ENCODE measurements around the gene TBC1D13. TPM values are rescaled to one million over a fixed set of nuclear protein-coding genes. Genes with fewer than 3 reads are reported as not detected.

Gene TBC1D13
- polyA plus RNA-seq, 1 donor = 31.7 TPM

GRCh38 chr9:128819716-128820664 is 32.9 kb downstream of the TBC1D13 start:
- no CpG with 5 or more reads among the region's 18 CpGs for WGBS (ENCODE audit: insufficient coverage, low lambda C conversion rate)
- Histone ChIP-seq H3K27me3 (ENCODE audit: control insufficient read depth, insufficient read depth, low read length) (no peaks in the 10 kb centered on the region), H3K9me3 (ENCODE audit: control insufficient read depth, low read depth, low read length) (peaks cover 6% of the 10 kb centered on the region), H3K4me1 (ENCODE audit: control insufficient read depth, insufficient read depth, low read length) (peaks cover 10% of the 10 kb centered on the region), H3K27ac (ENCODE audit: low read length) (no peak overlapping the region), H3K36me3 (ENCODE audit: control insufficient read depth, insufficient read depth, low read length) (peaks cover 40% of the 10 kb centered on the region), H3K4me3 (ENCODE audit: low read length) (no peak overlapping the region)
- DNase-seq = peak in 1 of 2 donors; percentile 32

GRCh38 chr9:128820665-128821583 is 33.9 kb downstream of the TBC1D13 start:
- Histone ChIP-seq H3K9me3 (ENCODE audit: control insufficient read depth, low read depth, low read length) (peaks cover 6% of the 10 kb centered on the region), H3K27me3 (ENCODE audit: control insufficient read depth, insufficient read depth, low read length) (no peaks in the 10 kb centered on the region), H3K4me1 (ENCODE audit: control insufficient read depth, insufficient read depth, low read length) (peaks cover 10% of the 10 kb centered on the region), H3K36me3 (ENCODE audit: control insufficient read depth, insufficient read depth, low read length) (peaks cover 45% of the 10 kb centered on the region), H3K27ac (ENCODE audit: low read length) (no peak overlapping the region), H3K4me3 (ENCODE audit: low read length) (no peak overlapping the region)
- no peak for DNase-seq
- 87% methylated on average over 3 of the region's 24 CpGs for WGBS (ENCODE audit: insufficient coverage, low lambda C conversion rate)

DNA sequence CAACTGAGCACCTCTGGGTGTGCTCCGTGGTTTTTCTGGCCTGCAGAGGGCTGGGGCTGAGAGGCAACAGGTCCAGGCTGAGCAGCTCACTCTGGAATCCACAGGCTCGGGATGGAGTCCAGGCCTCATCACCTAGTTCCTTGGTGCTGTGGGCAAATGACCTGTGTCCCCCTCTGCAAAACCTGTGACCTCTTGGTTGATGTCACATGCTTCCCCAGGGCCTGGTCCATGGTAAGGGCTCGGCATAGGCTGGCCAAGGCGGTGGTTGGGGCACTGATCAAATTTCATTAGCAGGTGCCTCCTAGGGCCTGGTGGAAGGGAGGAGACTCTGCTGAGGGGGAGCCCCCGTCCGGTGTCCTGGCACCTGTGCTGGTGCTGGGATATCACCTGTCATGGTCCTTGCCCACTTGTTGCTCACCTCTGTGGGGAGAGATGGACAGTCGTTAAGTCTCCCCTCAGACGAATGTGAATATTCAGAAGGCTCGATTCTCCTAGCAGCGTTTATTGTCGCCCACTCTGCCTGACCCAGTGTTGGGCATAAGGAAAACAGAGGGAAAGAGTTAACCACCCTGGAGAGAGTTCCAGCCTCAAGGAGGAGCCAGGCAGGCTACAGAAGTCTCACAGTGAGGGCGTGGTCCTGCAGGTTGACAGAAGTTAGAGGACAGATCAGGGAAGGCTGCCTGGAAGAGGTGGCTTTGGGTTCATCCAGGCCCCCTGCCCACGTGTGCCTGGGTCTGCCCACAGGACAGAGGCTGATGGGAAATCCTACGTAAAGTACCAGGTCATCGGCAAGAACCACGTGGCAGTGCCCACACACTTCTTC is 34.7 kb downstream of the TBC1D13 start:
- no CpG with 5 or more reads among the region's 16 CpGs for WGBS (ENCODE audit: insufficient coverage, low lambda C conversion rate)
- no peaks in the 10 kb centered on the region for H3K27me3 ChIP-seq (ENCODE audit: control insufficient read depth, insufficient read depth, low read length)
- H3K4me3 ChIP-seq (ENCODE audit: low read length) = no peak overlapping the region
- no peak overlapping the region for H3K27ac ChIP-seq (ENCODE audit: low read length)
- H3K4me1 ChIP-seq (ENCODE audit: control insufficient read depth, insufficient read depth, low read length) = peaks cover 10% of the 10 kb centered on the region
- peaks cover 54% of the 10 kb centered on the region for H3K36me3 ChIP-seq (ENCODE audit: control insufficient read depth, insufficient read depth, low read length)
- H3K9me3 ChIP-seq (ENCODE audit: control insufficient read depth, low read depth, low read length) = peaks cover 6% of the 10 kb centered on the region
- DNase-seq = no peak

GRCh38 chr9:128822407-128823042 is 35.5 kb downstream of the TBC1D13 start:
- H3K4me3 ChIP-seq (ENCODE audit: low read length) = no peak overlapping the region
- H3K27ac ChIP-seq (ENCODE audit: low read length) = no peak overlapping the region
- no CpG with 5 or more reads among the region's 22 CpGs for WGBS (ENCODE audit: insufficient coverage, low lambda C conversion rate)
- H3K4me1 ChIP-seq (ENCODE audit: control insufficient read depth, insufficient read depth, low read length) = peaks cover 10% of the 10 kb centered on the region
- H3K9me3 ChIP-seq (ENCODE audit: control insufficient read depth, low read depth, low read length) = peaks cover 2% of the 10 kb centered on the region
- peaks cover 57% of the 10 kb centered on the region for H3K36me3 ChIP-seq (ENCODE audit: control insufficient read depth, insufficient read depth, low read length)
- no peaks in the 10 kb centered on the region for H3K27me3 ChIP-seq (ENCODE audit: control insufficient read depth, insufficient read depth, low read length)
- no peak for DNase-seq

- Histone ChIP-seq H3K27ac (ENCODE audit: low read length) (no peak overlapping the region), H3K27me3 (ENCODE audit: control insufficient read depth, insufficient read depth, low read length) (no peaks in the 10 kb centered on the region), H3K4me3 (ENCODE audit: low read length) (no peak overlapping the region), H3K9me3 (ENCODE audit: control insufficient read depth, low read depth, low read length) (no peaks in the 10 kb centered on the region), H3K36me3 (ENCODE audit: control insufficient read depth, insufficient read depth, low read length) (peaks cover 57% of the 10 kb centered on the region), H3K4me1 (ENCODE audit: control insufficient read depth, insufficient read depth, low read length) (peaks cover 14% of the 10 kb centered on the region)
- no CpG with 5 or more reads among the region's 19 CpGs for WGBS (ENCODE audit: insufficient coverage, low lambda C conversion rate)
- no peak for DNase-seq
These were observed 36.4 kb downstream of the TBC1D13 start for GRCh38 chr9:128823362-128823902.

GRCh38 chr9:128823903-128824406 is 36.9 kb downstream of the TBC1D13 start:
- no peak for DNase-seq
- H3K4me3 ChIP-seq (ENCODE audit: low read length) = no peak overlapping the region
- H3K36me3 ChIP-seq (ENCODE audit: control insufficient read depth, insufficient read depth, low read length) = peaks cover 57% of the 10 kb centered on the region
- WGBS (ENCODE audit: insufficient coverage, low lambda C conversion rate) = no CpG with 5 or more reads among the region's 12 CpGs
- H3K27me3 ChIP-seq (ENCODE audit: control insufficient read depth, insufficient read depth, low read length) = no peaks in the 10 kb centered on the region
- H3K4me1 ChIP-seq (ENCODE audit: control insufficient read depth, insufficient read depth, low read length) = peaks cover 18% of the 10 kb centered on the region
- H3K27ac ChIP-seq (ENCODE audit: low read length) = no peak overlapping the region
- H3K9me3 ChIP-seq (ENCODE audit: control insufficient read depth, low read depth, low read length) = no peaks in the 10 kb centered on the region

DNA sequence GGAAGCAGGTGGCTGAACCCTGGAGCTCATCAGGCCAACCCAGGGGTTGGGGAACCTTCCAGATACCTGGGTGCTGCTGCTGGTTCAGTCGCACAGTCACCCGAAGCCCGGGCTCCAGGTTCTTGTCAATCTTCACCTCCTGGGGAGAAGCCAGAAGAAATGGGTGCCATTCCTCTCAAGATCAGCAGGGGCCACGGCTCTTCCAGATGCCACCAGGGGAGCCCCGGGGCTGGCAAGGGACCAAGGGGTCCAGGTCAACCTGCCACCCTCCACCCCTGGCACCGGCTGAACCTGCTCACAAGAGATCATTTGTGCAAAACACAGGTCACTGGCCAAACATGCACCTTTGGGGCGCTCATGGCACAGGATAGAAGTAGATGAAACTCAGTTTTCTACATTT is 37.9 kb downstream of the TBC1D13 start:
- DNase-seq = no peak
- 100% methylated on average over 1 of the region's 7 CpGs for WGBS (ENCODE audit: insufficient coverage, low lambda C conversion rate)
- Histone ChIP-seq H3K36me3 (ENCODE audit: control insufficient read depth, insufficient read depth, low read length) (peaks cover 57% of the 10 kb centered on the region), H3K27ac (ENCODE audit: low read length) (no peak overlapping the region), H3K27me3 (ENCODE audit: control insufficient read depth, insufficient read depth, low read length) (no peaks in the 10 kb centered on the region), H3K9me3 (ENCODE audit: control insufficient read depth, low read depth, low read length) (no peaks in the 10 kb centered on the region), H3K4me3 (ENCODE audit: low read length) (no peak overlapping the region), H3K4me1 (ENCODE audit: control insufficient read depth, insufficient read depth, low read length) (peaks cover 14% of the 10 kb centered on the region)

- no CpG with 5 or more reads among the region's 22 CpGs for WGBS (ENCODE audit: insufficient coverage, low lambda C conversion rate)
- Histone ChIP-seq H3K36me3 (ENCODE audit: control insufficient read depth, insufficient read depth, low read length) (peaks cover 54% of the 10 kb centered on the region), H3K27me3 (ENCODE audit: control insufficient read depth, insufficient read depth, low read length) (no peaks in the 10 kb centered on the region), H3K4me1 (ENCODE audit: control insufficient read depth, insufficient read depth, low read length) (peaks cover 12% of the 10 kb centered on the region), H3K4me3 (ENCODE audit: low read length) (no peak overlapping the region), H3K9me3 (ENCODE audit: control insufficient read depth, low read depth, low read length) (no peaks in the 10 kb centered on the region), H3K27ac (ENCODE audit: low read length) (no peak overlapping the region)
- DNase-seq = no peak
These were observed 39.1 kb downstream of the TBC1D13 start for GRCh38 chr9:128825923-128826700.

- WGBS (ENCODE audit: insufficient coverage, low lambda C conversion rate) = no CpG with 5 or more reads among the region's 8 CpGs
- H3K27ac ChIP-seq (ENCODE audit: low read length) = no peak overlapping the region
- peak overlapping the region; percentile 78 for H3K4me3 ChIP-seq (ENCODE audit: low read length)
- H3K4me1 ChIP-seq (ENCODE audit: control insufficient read depth, insufficient read depth, low read length) = peaks cover 12% of the 10 kb centered on the region
- no peaks in the 10 kb centered on the region for H3K9me3 ChIP-seq (ENCODE audit: control insufficient read depth, low read depth, low read length)
- peaks cover 34% of the 10 kb centered on the region for H3K36me3 ChIP-seq (ENCODE audit: control insufficient read depth, insufficient read depth, low read length)
- no peak for DNase-seq
- no peaks in the 10 kb centered on the region for H3K27me3 ChIP-seq (ENCODE audit: control insufficient read depth, insufficient read depth, low read length)
These were observed 41.2 kb downstream of the TBC1D13 start for GRCh38 chr9:128828267-128828666.
